GM18526 (cell line): Measurements from ENCODE around the gene SLC35E3.

ENCODE experiments used
- POLR2A ChIP-seq: IDR thresholded peaks from 3 replicates; pipeline ENCODE4 v1.6.1; 2011; ENCODE audit not compliant: insufficient read length; ENCODE audit errors: extremely low read depth

SLC35E3 gene

DNA sequence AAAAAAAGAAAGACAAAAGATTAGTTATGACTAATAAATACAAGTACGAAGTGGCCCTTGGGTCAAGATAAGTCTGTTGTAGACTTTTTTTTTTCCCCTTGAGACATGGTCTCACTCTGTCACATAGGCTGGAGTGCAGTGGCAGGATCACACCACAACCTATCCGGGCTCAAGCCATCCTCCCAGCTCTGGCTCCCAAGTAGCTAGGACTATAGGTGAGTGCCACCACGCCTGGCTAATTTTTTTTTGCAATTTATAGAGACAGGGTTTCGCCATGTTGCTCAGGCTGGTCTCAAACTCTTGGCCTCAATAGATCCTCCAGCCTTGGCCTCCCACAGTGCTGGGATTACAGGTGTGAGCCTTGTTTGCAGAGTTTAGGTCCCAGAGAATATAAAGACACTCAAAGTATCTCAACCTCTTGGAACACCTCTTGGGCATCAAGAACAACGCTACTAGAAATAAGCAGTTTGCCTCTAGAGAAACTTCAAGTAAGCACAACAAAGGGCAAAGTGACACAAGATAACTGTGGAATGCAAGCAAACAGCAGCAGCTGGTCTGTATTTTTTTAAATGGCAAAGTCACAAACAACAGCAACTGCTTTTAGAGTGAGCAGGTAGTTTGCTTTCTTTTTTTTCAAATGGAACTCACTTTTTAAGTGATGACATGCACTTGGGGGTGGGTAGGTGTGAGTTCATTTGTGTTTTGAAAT lies 58.1 kb downstream of the SLC35E3 start:
- no peak for TF ChIP-seq POLR2A

DNA sequence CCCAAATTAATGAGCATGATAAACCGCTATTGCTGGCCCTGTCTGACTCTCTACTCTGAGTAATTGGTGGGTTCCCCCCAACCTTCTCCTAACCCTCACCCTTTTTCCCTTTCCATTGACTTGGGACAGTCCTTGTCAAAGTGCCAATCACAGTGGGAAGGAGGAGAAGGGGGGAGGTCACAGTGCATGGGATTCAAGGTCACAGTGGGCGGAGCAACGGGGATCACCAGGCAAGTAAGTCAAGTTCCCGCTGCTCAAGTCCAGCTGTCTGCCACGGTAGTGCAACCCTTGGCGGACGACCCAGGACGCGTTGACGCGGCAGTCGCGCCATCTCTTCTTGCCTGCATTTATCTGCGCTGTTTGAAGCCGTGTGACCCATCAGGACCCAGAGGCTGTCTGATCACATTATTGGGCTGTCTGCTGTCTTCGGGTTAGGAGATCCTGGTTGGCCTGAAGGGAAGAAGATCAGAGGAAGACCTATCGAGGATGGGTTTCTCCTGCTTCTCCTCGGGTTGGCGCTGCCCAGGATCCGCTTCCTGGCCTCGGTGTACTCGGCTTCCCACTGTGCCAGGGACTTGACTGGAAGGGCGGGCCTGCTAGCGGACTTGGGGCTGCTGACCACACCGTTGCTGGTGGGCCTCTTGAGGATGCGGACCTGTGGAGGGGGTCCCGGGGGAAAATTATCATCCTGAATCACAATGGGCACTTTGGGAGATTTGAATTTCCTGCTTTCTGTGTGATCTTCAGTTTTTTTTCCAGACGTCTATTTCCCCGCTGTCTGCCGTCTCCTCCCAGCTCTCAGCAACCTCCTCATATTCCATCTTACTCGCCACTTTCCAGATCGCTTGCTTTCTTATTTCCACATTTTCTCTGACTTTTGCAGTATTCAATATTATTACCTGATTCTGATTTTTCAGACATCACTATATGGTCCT lies 58.9 kb downstream of the SLC35E3 start:
- TF ChIP-seq POLR2A, result no peak

GRCh38 chr12:68805592-68806120 lies 59.7 kb downstream of the SLC35E3 start:
- no peak for TF ChIP-seq POLR2A

GRCh38 chr12:68806488-68807237 lies 60.7 kb downstream of the SLC35E3 start:
- TF ChIP-seq POLR2A, result no peak

DNA sequence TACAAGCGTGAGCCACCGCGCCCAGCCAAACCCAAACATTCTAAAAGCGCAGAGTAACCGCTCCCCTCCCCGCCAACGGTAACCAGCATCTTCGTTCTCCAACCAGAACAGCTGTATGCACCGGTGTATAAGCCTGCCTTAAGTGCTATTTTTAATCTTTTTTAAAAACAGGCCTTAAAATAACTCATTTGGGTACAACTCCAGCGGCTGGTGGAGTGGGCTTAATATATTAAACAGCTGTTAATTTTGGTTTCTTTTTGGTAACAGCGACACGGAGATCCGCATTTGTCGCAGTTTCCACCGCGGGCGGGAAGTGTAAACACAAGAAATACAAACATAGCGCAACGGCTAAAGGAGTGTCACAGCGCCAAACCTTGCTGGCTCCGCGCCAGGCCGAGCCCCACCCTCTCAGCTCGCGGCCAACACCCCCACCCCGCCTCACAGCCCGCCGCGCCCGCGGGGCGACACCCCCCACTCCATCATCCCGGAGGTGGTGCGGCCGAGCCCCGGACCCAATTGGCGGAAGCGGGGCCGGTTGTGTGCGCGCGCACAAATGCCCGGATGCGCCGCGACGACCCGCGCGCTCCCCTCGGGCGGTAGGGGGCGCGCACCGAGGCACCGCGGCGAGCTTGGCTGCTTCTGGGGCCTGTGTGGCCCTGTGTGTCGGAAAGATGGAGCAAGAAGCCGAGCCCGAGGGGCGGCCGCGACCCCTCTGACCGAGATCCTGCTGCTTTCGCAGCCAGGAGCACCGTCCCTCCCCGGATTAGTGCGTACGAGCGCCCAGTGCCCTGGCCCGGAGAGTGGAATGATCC lies 61.8 kb downstream of the SLC35E3 start, which contains the start of gene MDM2:
Gene MDM2 (plus strand): TSS at position 602 of the 812 bp plus-strand sequence. CDS start 301 bp downstream, outside the sequence.
- peak; percentile 86 for TF ChIP-seq POLR2A

GRCh38 chr12:68808388-68809189 lies 62.6 kb downstream of the SLC35E3 start:
- peak; percentile 77 for TF ChIP-seq POLR2A

DNA sequence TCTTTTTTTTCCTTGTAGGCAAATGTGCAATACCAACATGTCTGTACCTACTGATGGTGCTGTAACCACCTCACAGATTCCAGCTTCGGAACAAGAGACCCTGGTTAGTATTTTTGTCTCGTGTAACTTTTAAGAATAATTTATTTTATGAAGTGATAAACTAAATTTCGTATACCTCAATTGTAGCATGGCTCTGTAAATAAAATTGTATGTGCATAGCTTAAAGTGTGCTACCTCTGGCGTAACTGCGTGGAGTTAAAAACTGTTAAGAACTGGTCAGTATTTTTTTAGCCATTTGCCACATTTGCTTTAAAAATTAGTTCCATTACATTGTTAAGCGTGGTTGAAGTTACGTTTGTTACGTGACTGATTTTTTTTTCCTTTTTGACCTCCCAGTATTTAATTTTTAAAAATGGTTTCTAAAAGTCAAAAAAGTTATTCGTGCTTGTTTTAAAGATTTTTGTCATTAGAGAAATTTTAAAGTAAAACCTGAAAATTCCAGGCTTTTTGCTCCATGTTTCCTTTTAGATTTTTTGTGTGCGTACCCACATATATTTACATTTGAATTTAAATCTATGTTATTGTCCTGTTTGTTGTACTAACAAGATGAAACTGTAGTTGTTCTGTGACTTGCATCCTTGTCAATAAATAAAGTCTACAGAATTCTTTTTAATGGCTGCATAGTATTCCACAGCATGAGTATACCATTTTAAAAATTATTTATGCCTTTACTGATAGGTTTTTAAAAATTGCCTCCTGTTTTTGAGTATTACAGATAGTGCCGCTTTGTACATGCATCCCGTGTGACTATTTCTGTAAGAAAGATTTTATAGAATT lies 63.4 kb downstream of the SLC35E3 start:
- no peak for TF ChIP-seq POLR2A

GRCh38 chr12:68812553-68813241 lies 66.7 kb downstream of the SLC35E3 start:
- TF ChIP-seq POLR2A, result no peak

- TF ChIP-seq POLR2A, result no peak
These were observed 67.2 kb downstream of the SLC35E3 start for GRCh38 chr12:68813242-68813593.

- no peak for TF ChIP-seq POLR2A
These were observed 68.7 kb downstream of the SLC35E3 start for GRCh38 chr12:68814490-68815231.

- no peak for TF ChIP-seq POLR2A
These were observed 69.4 kb downstream of the SLC35E3 start for GRCh38 chr12:68815232-68815927.
